Upper lobe of left lung (tissue), 6 donors: ENCODE measurements around the gene SCPEP1. TPM values are rescaled to one million over a fixed set of nuclear protein-coding genes. Genes with fewer than 3 reads are reported as not detected.

Experiments
- ATAC-seq, 2 donors: fragments of 200-7000 bp; cut with Tn5 transposase; one replicate each; pipeline ENCODE4 v1.9.1; 2022; ENCODE audit warnings: mild to moderate bottlenecking in 2 of 2, moderate library complexity in 2 of 2; ENCODE audit not compliant: low FRiP score in 2 of 2
- DNase-seq, 2 donors: peaks; one replicate each; pipeline ENCODE4 v3.0.0-alpha.2; 2019 to 2020
- H3K27ac ChIP-seq, 4 donors: fragments of 200-600 bp; sonication (generic); one replicate each; pipeline ENCODE4 v1.5.1; 2016 to 2019
- H3K27me3 ChIP-seq, 4 donors: fragments of 200-600 bp; sonication (generic); one replicate each; pipeline ENCODE4 v1.5.1; 2017 to 2019
- H3K36me3 ChIP-seq, 4 donors: fragments of 200-600 bp; sonication (generic); one replicate each; pipeline ENCODE4 v1.5.1; 2016 to 2019
- H3K4me1 ChIP-seq, 4 donors: fragments of 200-600 bp; sonication (generic); one replicate each; pipeline ENCODE4 v1.5.1; 2018 to 2019
- H3K4me3 ChIP-seq, 4 donors: fragments of 200-600 bp; sonication (generic); one replicate each; pipeline ENCODE4 v1.5.1; 2017 to 2019; ENCODE audit warnings: mild to moderate bottlenecking in 2 of 4, moderate library complexity in 1 of 4
- H3K9me3 ChIP-seq, 4 donors: fragments of 200-600 bp; sonication (generic); one replicate each; pipeline ENCODE4 v1.5.1; 2018 to 2019
- EP300 ChIP-seq, 4 donors: sonication (generic); formaldehyde crosslinking; IDR thresholded peaks; one replicate each; pipeline ENCODE4 v1.5.1; 2017; ENCODE audit warnings: antibody characterized with exemption in 4 of 4, control low read depth in 2 of 4
- POLR2A ChIP-seq, 4 donors: fragments of 450-650 bp; IDR thresholded peaks; one replicate each; pipeline ENCODE4 v1.5.1; 2016 to 2017; ENCODE audit warnings: antibody characterized with exemption in 4 of 4, mild to moderate bottlenecking in 2 of 4
- POLR2AphosphoS5 ChIP-seq, 2 donors: sonication (generic); formaldehyde crosslinking; IDR thresholded peaks; one replicate each; pipeline ENCODE4 v1.5.1; 2017; ENCODE audit warnings: antibody characterized with exemption in 2 of 2
- WGBS, 2 donors: methylation state at CpG; one replicate each; pipeline ENCODE4 v1.1.5; 2017 to 2018; 5-methylcytosine and 5-hydroxymethylcytosine counted together
- total RNA-seq, 6 donors: library from RNA; depleted of rRNA in 4 of 6; stranded (reverse); fragments of >200 nt in 4 of 6; gene quantifications; one replicate each; pipeline versions ENCODE4 v1.1.0 to v1.2.1, GENCODE V29; 2016 to 2021
- TF ChIP-seq, protein P1 (sequence below), 6 experiments: fragments of 450-650 bp in 4 of 6; fragments of 200-600 bp in 2 of 6; sonication (generic) in 2 of 6; IDR thresholded peaks; one replicate each; pipeline ENCODE4 v1.5.1; 2016 to 2019; ENCODE audit warnings: antibody characterized with exemption in 6 of 6
- donor health status: DM: no; HTN: no; CAD: no; lungs with moderate emphysema.
- donor health status: DM: no; HTN: yes; CAD: no; lungs with severe emphysema.

The SCPEP1 gene
- total RNA-seq, 6 donors from 2014 or later = 96.4 to 172 (median 133) TPM

DNA sequence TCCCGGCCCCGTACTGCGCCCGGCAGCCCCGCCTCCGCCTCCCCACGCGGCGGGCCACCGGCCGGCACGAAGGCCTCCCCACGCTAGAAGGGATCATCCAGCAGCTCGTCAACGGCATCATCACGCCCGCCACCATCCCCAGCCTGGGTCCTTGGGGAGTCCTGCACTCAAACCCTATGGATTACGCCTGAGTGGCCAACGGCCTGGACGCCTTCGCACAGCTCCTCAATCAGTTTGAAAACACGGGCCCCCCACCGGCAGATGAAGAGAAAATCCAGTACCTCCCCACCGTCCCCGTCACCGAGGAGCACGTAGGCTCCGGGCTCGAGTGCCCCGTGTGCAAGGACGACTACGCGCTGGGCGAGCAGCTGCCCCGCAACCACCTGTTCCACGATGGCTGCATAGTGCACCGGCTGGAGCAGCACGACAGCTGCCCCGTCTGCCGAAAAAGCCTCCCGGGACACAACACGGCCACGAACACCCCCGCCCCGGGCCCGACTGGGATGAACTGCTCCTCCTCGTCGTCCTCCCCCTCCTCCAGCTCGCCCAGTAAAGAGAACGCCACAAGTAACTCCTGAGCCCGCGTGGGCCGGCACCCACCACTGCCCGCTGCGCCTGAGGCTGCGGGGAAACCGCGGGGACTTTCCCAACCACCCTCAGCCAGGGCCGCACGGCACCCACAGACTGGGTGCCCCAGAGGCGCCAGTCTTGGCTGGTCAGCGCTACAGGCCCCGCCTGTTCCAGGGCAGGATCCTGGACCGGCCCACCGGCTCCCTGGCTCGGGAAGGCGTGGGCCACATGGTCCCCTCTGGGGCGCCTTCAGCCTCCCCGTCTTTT, 68.2 kb downstream of the SCPEP1 start:
- Histone ChIP-seq H3K4me1 (peaks cover 12 to 16% (median 14%) of the 10 kb centered on the region in 4 donors), H3K4me3 (peak overlapping the region in 3 of 4 donors; percentile 27 to 43 (median 37)), H3K36me3 (no peaks in the 10 kb centered on the region), H3K27ac (peak overlapping the region in 3 of 4 donors; percentile 9 to 64 (median 56)), H3K27me3 (peaks cover 0 to 2% (median 0%) of the 10 kb centered on the region in 4 donors), H3K9me3 (no peaks in the 10 kb centered on the region)
- TF ChIP-seq, protein P1, sequence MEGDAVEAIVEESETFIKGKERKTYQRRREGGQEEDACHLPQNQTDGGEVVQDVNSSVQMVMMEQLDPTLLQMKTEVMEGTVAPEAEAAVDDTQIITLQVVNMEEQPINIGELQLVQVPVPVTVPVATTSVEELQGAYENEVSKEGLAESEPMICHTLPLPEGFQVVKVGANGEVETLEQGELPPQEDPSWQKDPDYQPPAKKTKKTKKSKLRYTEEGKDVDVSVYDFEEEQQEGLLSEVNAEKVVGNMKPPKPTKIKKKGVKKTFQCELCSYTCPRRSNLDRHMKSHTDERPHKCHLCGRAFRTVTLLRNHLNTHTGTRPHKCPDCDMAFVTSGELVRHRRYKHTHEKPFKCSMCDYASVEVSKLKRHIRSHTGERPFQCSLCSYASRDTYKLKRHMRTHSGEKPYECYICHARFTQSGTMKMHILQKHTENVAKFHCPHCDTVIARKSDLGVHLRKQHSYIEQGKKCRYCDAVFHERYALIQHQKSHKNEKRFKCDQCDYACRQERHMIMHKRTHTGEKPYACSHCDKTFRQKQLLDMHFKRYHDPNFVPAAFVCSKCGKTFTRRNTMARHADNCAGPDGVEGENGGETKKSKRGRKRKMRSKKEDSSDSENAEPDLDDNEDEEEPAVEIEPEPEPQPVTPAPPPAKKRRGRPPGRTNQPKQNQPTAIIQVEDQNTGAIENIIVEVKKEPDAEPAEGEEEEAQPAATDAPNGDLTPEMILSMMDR (IDR thresholded peaks at IDR 0.05) = no peak
- no peak for TF ChIP-seq EP300 (IDR thresholded peaks at IDR 0.05)
- TF ChIP-seq POLR2A (IDR thresholded peaks at IDR 0.05) = peak in 1 of 4 donors; percentile 29
- ATAC-seq = peak; percentile 71 to 81
- WGBS, 2 donors = 18 to 67% methylated on average over 10 to 40 of the region's 69 CpGs
- peak; percentile 33 to 87 for DNase-seq

DNA sequence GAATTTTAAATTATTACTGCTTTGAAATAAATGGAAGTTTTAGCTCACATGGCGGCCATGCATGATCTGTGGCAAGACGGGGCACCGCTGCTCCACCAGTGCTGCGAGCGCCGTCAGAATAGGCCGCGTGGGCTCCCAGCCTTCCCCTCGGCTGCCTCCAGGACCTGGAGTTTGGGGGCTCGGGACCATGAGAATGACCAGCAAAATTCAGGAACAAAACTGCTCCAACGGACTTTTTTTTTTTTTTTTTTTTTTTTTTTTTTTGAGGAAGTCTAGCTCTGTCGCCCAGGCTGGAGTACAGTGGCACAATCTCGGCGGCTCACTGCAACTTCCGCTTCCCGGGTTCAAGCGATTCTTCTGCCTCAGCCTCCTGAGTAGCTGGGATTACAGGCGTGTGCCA, 68.8 kb downstream of the SCPEP1 start:
- DNase-seq = peak in 1 of 2 donors; percentile 37

DNA sequence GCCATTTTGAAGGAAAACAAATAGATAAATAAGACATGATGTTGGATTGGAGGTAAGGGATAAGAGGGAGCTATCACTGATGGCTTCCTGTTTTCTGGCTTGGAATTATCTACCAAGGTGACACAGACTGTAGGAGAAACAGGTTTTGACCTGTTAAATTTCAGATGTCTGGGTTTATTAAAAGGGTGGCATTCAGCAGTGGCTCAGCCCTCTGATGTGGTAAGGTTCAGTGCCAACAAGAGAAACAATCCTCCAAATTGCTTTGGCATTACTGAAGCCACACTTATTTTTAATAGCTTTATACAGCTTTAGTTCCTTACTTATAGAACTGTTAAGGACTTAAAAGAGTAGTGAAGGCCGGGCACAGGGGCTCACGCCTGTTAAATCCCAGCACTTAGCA, 70.2 kb downstream of the SCPEP1 start:
- Histone ChIP-seq H3K27ac (no peak overlapping the region), H3K9me3 (no peaks in the 10 kb centered on the region), H3K27me3 (peaks cover 0 to 2% (median 0%) of the 10 kb centered on the region in 4 donors), H3K4me3 (no peak overlapping the region), H3K36me3 (no peaks in the 10 kb centered on the region), H3K4me1 (peaks cover 12 to 16% (median 14%) of the 10 kb centered on the region in 4 donors)
- ATAC-seq (no peak), DNase-seq (no peak)
- TF ChIP-seq POLR2AphosphoS5 (IDR thresholded peaks at IDR 0.05) = no peak
- no peak for TF ChIP-seq POLR2A (IDR thresholded peaks at IDR 0.05)
- TF ChIP-seq, protein P1 (IDR thresholded peaks at IDR 0.05) = no peak
- no peak for TF ChIP-seq EP300 (IDR thresholded peaks at IDR 0.05)
- WGBS, 2 donors = 83 to 97% methylated on average over 2 of the region's 2 CpGs

More for the DNA sequence above, 68.8 kb downstream of the SCPEP1 start:
- peak overlapping the region in 3 of 4 donors; percentile 27 to 43 (median 37) for H3K4me3 ChIP-seq
- peaks cover 12 to 16% (median 14%) of the 10 kb centered on the region in 4 donors for H3K4me1 ChIP-seq
- peaks cover 0 to 2% (median 0%) of the 10 kb centered on the region in 4 donors for H3K27me3 ChIP-seq
- no peak for TF ChIP-seq EP300 (IDR thresholded peaks at IDR 0.05)
- TF ChIP-seq POLR2A (IDR thresholded peaks at IDR 0.05) = no peak
- TF ChIP-seq, protein P1 (IDR thresholded peaks at IDR 0.05) = no peak
- no peak for TF ChIP-seq POLR2AphosphoS5 (IDR thresholded peaks at IDR 0.05)
- H3K9me3 ChIP-seq = no peaks in the 10 kb centered on the region
- ATAC-seq = peak in 1 of 2 donors; percentile 37
- whole genome bisulfite sequencing, 2 donors = 68 to 71% methylated on average over 13 to 18 of the region's 18 CpGs
- peak overlapping the region in 3 of 4 donors; percentile 9 to 64 (median 56) for H3K27ac ChIP-seq
- H3K36me3 ChIP-seq = no peaks in the 10 kb centered on the region

DNA sequence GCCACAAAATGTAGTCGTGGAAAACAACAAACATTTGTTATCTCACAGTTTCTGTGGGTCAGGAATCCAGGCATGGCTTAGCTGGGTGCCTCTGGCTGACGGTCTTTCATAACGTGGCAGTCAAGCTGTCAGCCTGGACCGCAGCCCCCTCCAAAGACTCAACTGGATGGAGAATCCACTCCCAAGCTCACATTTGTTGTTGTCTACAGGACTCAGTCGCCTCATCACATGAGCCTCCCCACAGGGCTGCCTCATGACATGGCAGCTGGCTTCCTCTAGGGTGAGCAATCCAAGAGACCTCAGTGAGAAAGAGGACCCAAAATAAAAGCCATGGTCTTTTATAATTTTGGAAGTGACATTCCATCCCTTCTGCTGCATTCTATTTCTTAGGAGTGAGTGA, 72.4 kb downstream of the SCPEP1 start:
- Histone ChIP-seq H3K27ac (no peak overlapping the region), H3K4me1 (peaks cover 12 to 24% (median 16%) of the 10 kb centered on the region in 4 donors), H3K9me3 (no peaks in the 10 kb centered on the region), H3K4me3 (no peak overlapping the region), H3K27me3 (peaks cover 0 to 2% (median 0%) of the 10 kb centered on the region in 4 donors), H3K36me3 (no peaks in the 10 kb centered on the region)
- 74 to 82% methylated on average over 4 to 5 of the region's 5 CpGs for WGBS, 2 donors
- ATAC-seq (no peak), DNase-seq (no peak)
- no peak for TF ChIP-seq EP300 (IDR thresholded peaks at IDR 0.05)
- TF ChIP-seq POLR2A (IDR thresholded peaks at IDR 0.05) = no peak
- no peak for TF ChIP-seq POLR2AphosphoS5 (IDR thresholded peaks at IDR 0.05)
- TF ChIP-seq, protein P1 (IDR thresholded peaks at IDR 0.05) = no peak
